NCI-H748 (cell line): ENCODE data around the gene FBXL15.
"Not testable (repeated sequence)": the region's sequence is repeated elsewhere in the genome, so short reads cannot be mapped to it uniquely, and the experiment has no call there.

Experiments used
- DNase-seq: peaks from one replicate; lab custom pipeline; 2025; ENCODE audit not compliant: unreplicated experiment; lab: John Stamatoyannopoulos, UW

FBXL15 gene

GRCh38 chr10:102452672-102453340, 32.2 kb downstream of the FBXL15 start:
- no peak for DNase-seq

- DNase-seq = no peak
These were observed 32.9 kb downstream of the FBXL15 start for GRCh38 chr10:102453502-102453901.

GRCh38 chr10:102454662-102455487, 34.2 kb downstream of the FBXL15 start:
- DNase-seq = not testable (repeated sequence)

GRCh38 chr10:102455893-102456471, 35.3 kb downstream of the FBXL15 start:
- DNase-seq = no peak

GRCh38 chr10:102457591-102458150, 37.0 kb downstream of the FBXL15 start:
- no peak for DNase-seq

GRCh38 chr10:102458656-102459055, 38.0 kb downstream of the FBXL15 start:
- no peak for DNase-seq

- DNase-seq = no peak
These were observed 40.2 kb downstream of the FBXL15 start for GRCh38 chr10:102460836-102461186.

- peak; percentile 94 for DNase-seq
These were observed 40.8 kb downstream of the FBXL15 start for GRCh38 chr10:102461187-102462054.

GRCh38 chr10:102462512-102463054, 41.9 kb downstream of the FBXL15 start:
- no peak for DNase-seq

GRCh38 chr10:102463983-102464382, 43.3 kb downstream of the FBXL15 start:
- DNase-seq = no peak

- DNase-seq = no peak
These were observed 44.8 kb downstream of the FBXL15 start for GRCh38 chr10:102465466-102465865.

- DNase-seq = no peak
These were observed 46.7 kb downstream of the FBXL15 start for GRCh38 chr10:102467318-102467717.

- DNase-seq = no peak
These were observed 47.4 kb downstream of the FBXL15 start for GRCh38 chr10:102467971-102468438.

GRCh38 chr10:102468683-102469082, 48.0 kb downstream of the FBXL15 start:
- no peak for DNase-seq

- DNase-seq = no peak
These were observed 50.2 kb downstream of the FBXL15 start for GRCh38 chr10:102470579-102471546.
